NB4 (cell line): ENCODE results near the gene CHCHD6.

Experiments used
- CTCF ChIP-seq: IDR thresholded peaks from one replicate; pipeline ENCODE4 v1.5.1; 2012; ENCODE audit warnings: low read depth, low read length
- MAX ChIP-seq: IDR thresholded peaks from 2 replicates; pipeline ENCODE4 v1.6.1; 2011; ENCODE audit warnings: low read depth, low read length
- MYC ChIP-seq: IDR thresholded peaks from 2 replicates; pipeline ENCODE4 v1.6.1; 2011; ENCODE audit warnings: low read depth, low read length
- POLR2A ChIP-seq: IDR thresholded peaks from 2 replicates; pipeline ENCODE4 v1.6.1; 2011; ENCODE audit warnings: mild to moderate bottlenecking; ENCODE audit not compliant: insufficient read length; ENCODE audit errors: extremely low read depth

- no peak for TF ChIP-seq CTCF
- TF ChIP-seq POLR2A = no peak
- no peak for TF ChIP-seq MAX
- no peak for TF ChIP-seq MYC
These were observed 12.3 kb upstream of the CHCHD6 start for GRCh38 chr3:126691765-126692164.
